Measurements from ENCODE around the gene URB1.
"Not testable (repeated sequence)": the region's sequence is repeated elsewhere in the genome, so short reads cannot be mapped to it uniquely, and the experiment has no call there.

URB1 gene

GRCh38 chr21:32315511-32316281, 77.1 kb downstream of the URB1 start:
- Mint-ChIP-seq H3K4me3 (no peak overlapping the region), H3K4me1 (ENCODE audit: low read depth) (peaks cover 6% of the 10 kb centered on the region), H3K9me3 (ENCODE audit: low read depth) (no peaks in the 10 kb centered on the region), H3K27me3 (no peaks in the 10 kb centered on the region), H3K36me3 (peaks cover 9% of the 10 kb centered on the region), H3K27ac (no peak overlapping the region)

- no peak overlapping the region for H3K4me3 Mint-ChIP-seq
- H3K9me3 Mint-ChIP-seq (ENCODE audit: low read depth): no peaks in the 10 kb centered on the region
- peaks cover 6% of the 10 kb centered on the region for H3K4me1 Mint-ChIP-seq (ENCODE audit: low read depth)
- H3K27me3 Mint-ChIP-seq: no peaks in the 10 kb centered on the region
- no peak overlapping the region for H3K27ac Mint-ChIP-seq
- H3K36me3 Mint-ChIP-seq: peaks cover 9% of the 10 kb centered on the region
Observed at GRCh38 chr21:32314806-32315205, 78.0 kb downstream of the URB1 start.

- H3K27ac Mint-ChIP-seq: no peak overlapping the region
- peaks cover 9% of the 10 kb centered on the region for H3K36me3 Mint-ChIP-seq
- no peaks in the 10 kb centered on the region for H3K9me3 Mint-ChIP-seq (ENCODE audit: low read depth)
- H3K27me3 Mint-ChIP-seq: no peaks in the 10 kb centered on the region
- peaks cover 6% of the 10 kb centered on the region for H3K4me1 Mint-ChIP-seq (ENCODE audit: low read depth)
- H3K4me3 Mint-ChIP-seq: no peak overlapping the region
Observed at GRCh38 chr21:32312976-32313375, 79.8 kb downstream of the URB1 start.

GRCh38 chr21:32312326-32312725, 80.5 kb downstream of the URB1 start:
- Mint-ChIP-seq H3K4me3 (no peak overlapping the region), H3K36me3 (peaks cover 9% of the 10 kb centered on the region), H3K27me3 (no peaks in the 10 kb centered on the region), H3K9me3 (ENCODE audit: low read depth) (no peaks in the 10 kb centered on the region), H3K4me1 (ENCODE audit: low read depth) (peaks cover 6% of the 10 kb centered on the region), H3K27ac (peak overlapping the region; percentile 41)

GRCh38 chr21:32311621-32312020, 81.2 kb downstream of the URB1 start:
- peaks cover 6% of the 10 kb centered on the region for H3K4me1 Mint-ChIP-seq (ENCODE audit: low read depth)
- H3K9me3 Mint-ChIP-seq (ENCODE audit: low read depth): no peaks in the 10 kb centered on the region
- no peak overlapping the region for H3K4me3 Mint-ChIP-seq
- H3K36me3 Mint-ChIP-seq: peaks cover 9% of the 10 kb centered on the region
- no peak overlapping the region for H3K27ac Mint-ChIP-seq
- H3K27me3 Mint-ChIP-seq: no peaks in the 10 kb centered on the region

GRCh38 chr21:32310976-32311375, 81.8 kb downstream of the URB1 start:
- H3K4me1 Mint-ChIP-seq (ENCODE audit: low read depth); H3K36me3 Mint-ChIP-seq; H3K27me3 Mint-ChIP-seq; H3K4me3 Mint-ChIP-seq; H3K9me3 Mint-ChIP-seq (ENCODE audit: low read depth): not testable (repeated sequence)
- peak overlapping the region; percentile 61 for H3K27ac Mint-ChIP-seq

GRCh38 chr21:32309906-32310460, 82.8 kb downstream of the URB1 start:
- H3K27me3 Mint-ChIP-seq: no peaks in the 10 kb centered on the region
- H3K9me3 Mint-ChIP-seq (ENCODE audit: low read depth): no peaks in the 10 kb centered on the region
- peaks cover 9% of the 10 kb centered on the region for H3K36me3 Mint-ChIP-seq
- H3K4me3 Mint-ChIP-seq: no peak overlapping the region
- no peak overlapping the region for H3K27ac Mint-ChIP-seq
- peaks cover 6% of the 10 kb centered on the region for H3K4me1 Mint-ChIP-seq (ENCODE audit: low read depth)

GRCh38 chr21:32308696-32309095, 84.1 kb downstream of the URB1 start:
- Mint-ChIP-seq H3K9me3 (ENCODE audit: low read depth) (no peaks in the 10 kb centered on the region), H3K27ac (no peak overlapping the region), H3K4me1 (ENCODE audit: low read depth) (peaks cover 6% of the 10 kb centered on the region), H3K27me3 (no peaks in the 10 kb centered on the region), H3K36me3 (peaks cover 9% of the 10 kb centered on the region), H3K4me3 (no peak overlapping the region)

GRCh38 chr21:32307706-32308105, 85.1 kb downstream of the URB1 start:
- no peaks in the 10 kb centered on the region for H3K9me3 Mint-ChIP-seq (ENCODE audit: low read depth)
- no peak overlapping the region for H3K4me3 Mint-ChIP-seq
- H3K27me3 Mint-ChIP-seq: no peaks in the 10 kb centered on the region
- H3K4me1 Mint-ChIP-seq (ENCODE audit: low read depth): peaks cover 6% of the 10 kb centered on the region
- H3K36me3 Mint-ChIP-seq: peaks cover 12% of the 10 kb centered on the region
- H3K27ac Mint-ChIP-seq: no peak overlapping the region

- peaks cover 4% of the 10 kb centered on the region for H3K4me1 Mint-ChIP-seq (ENCODE audit: low read depth)
- H3K27ac Mint-ChIP-seq: no peak overlapping the region
- H3K9me3 Mint-ChIP-seq (ENCODE audit: low read depth): no peaks in the 10 kb centered on the region
- peaks cover 9% of the 10 kb centered on the region for H3K36me3 Mint-ChIP-seq
- no peak overlapping the region for H3K4me3 Mint-ChIP-seq
- H3K27me3 Mint-ChIP-seq: no peaks in the 10 kb centered on the region
Observed at GRCh38 chr21:32306021-32306780, 86.6 kb downstream of the URB1 start.

- Mint-ChIP-seq H3K36me3 (peaks cover 6% of the 10 kb centered on the region), H3K4me1 (ENCODE audit: low read depth) (no peaks in the 10 kb centered on the region), H3K4me3 (no peak overlapping the region), H3K9me3 (ENCODE audit: low read depth) (no peaks in the 10 kb centered on the region), H3K27ac (no peak overlapping the region), H3K27me3 (no peaks in the 10 kb centered on the region)
Observed at GRCh38 chr21:32304998-32305397, 87.8 kb downstream of the URB1 start.

GRCh38 chr21:32303385-32303784, 89.4 kb downstream of the URB1 start:
- H3K27ac Mint-ChIP-seq: no peak overlapping the region
- H3K36me3 Mint-ChIP-seq: peaks cover 6% of the 10 kb centered on the region
- H3K4me1 Mint-ChIP-seq (ENCODE audit: low read depth): no peaks in the 10 kb centered on the region
- no peaks in the 10 kb centered on the region for H3K27me3 Mint-ChIP-seq
- H3K4me3 Mint-ChIP-seq: no peak overlapping the region
- no peaks in the 10 kb centered on the region for H3K9me3 Mint-ChIP-seq (ENCODE audit: low read depth)

- H3K4me3 Mint-ChIP-seq: no peak overlapping the region
- H3K36me3 Mint-ChIP-seq: peaks cover 6% of the 10 kb centered on the region
- H3K9me3 Mint-ChIP-seq (ENCODE audit: low read depth): no peaks in the 10 kb centered on the region
- H3K27me3 Mint-ChIP-seq: no peaks in the 10 kb centered on the region
- H3K4me1 Mint-ChIP-seq (ENCODE audit: low read depth): no peaks in the 10 kb centered on the region
- H3K27ac Mint-ChIP-seq: no peak overlapping the region
Observed at GRCh38 chr21:32302560-32302959, 90.3 kb downstream of the URB1 start.

- Mint-ChIP-seq H3K4me3 (no peak overlapping the region), H3K4me1 (ENCODE audit: low read depth) (no peaks in the 10 kb centered on the region), H3K36me3 (peaks cover 6% of the 10 kb centered on the region), H3K27ac (no peak overlapping the region), H3K27me3 (no peaks in the 10 kb centered on the region), H3K9me3 (ENCODE audit: low read depth) (no peaks in the 10 kb centered on the region)
Observed at GRCh38 chr21:32301596-32301995, 91.2 kb downstream of the URB1 start.

GRCh38 chr21:32300117-32300681, 92.6 kb downstream of the URB1 start:
- peaks cover 6% of the 10 kb centered on the region for H3K36me3 Mint-ChIP-seq
- H3K27me3 Mint-ChIP-seq: no peaks in the 10 kb centered on the region
- H3K9me3 Mint-ChIP-seq (ENCODE audit: low read depth): no peaks in the 10 kb centered on the region
- H3K4me3 Mint-ChIP-seq: no peak overlapping the region
- H3K4me1 Mint-ChIP-seq (ENCODE audit: low read depth): no peaks in the 10 kb centered on the region
- no peak overlapping the region for H3K27ac Mint-ChIP-seq
